Colonic mucosa (tissue), 4 donors: ENCODE measurements around the gene HELQ. TPM values are rescaled to one million over a fixed set of nuclear protein-coding genes. Genes with fewer than 3 reads are reported as not detected.

Experiments used
- DNase-seq: peaks from one replicate; pipeline ENCODE4 v3.0.0-alpha.2; 2020
- H3K27ac ChIP-seq: fragments of 200-600 bp; one replicate; pipeline ENCODE4 v1.8.0; 2021
- H3K27me3 ChIP-seq: fragments of 200-600 bp; one replicate; pipeline ENCODE4 v1.8.0; 2021
- H3K36me3 ChIP-seq: fragments of 200-600 bp; one replicate; pipeline ENCODE4 v1.8.0; 2021
- H3K4me1 ChIP-seq: fragments of 200-600 bp; one replicate; pipeline ENCODE4 v1.8.0; 2021; ENCODE audit warnings: mild to moderate bottlenecking
- H3K4me3 ChIP-seq: fragments of 200-600 bp; one replicate; pipeline ENCODE4 v1.8.0; 2021
- H3K9ac ChIP-seq, 2 donors: one replicate each; pipeline ENCODE4 v1.7.0; 2013; ENCODE audit warnings: control low read depth in 2 of 2, low read depth in 2 of 2, low read length in 2 of 2
- H3K9me3 ChIP-seq: fragments of 200-600 bp; one replicate; pipeline ENCODE4 v1.8.0; 2021
- CTCF ChIP-seq: fragments of 200-600 bp; IDR thresholded peaks from one replicate; pipeline ENCODE4 v1.8.0; 2022; ENCODE audit warnings: antibody characterized with exemption, mild to moderate bottlenecking
- intact Hi-C: fragments of 100-400 bp; cut with DNase I; formaldehyde crosslinking; loops from one replicate; pipeline ENCODE4 v1.14.1; 2022
- total RNA-seq, 2 donors: library from RNA; stranded (reverse); fragmentation: NEBNext Ultra II Directional in 1 of 2; extraction: Animal tissue kit (Norgen Biotek cat#: 25700) in 1 of 2; gene quantifications; one replicate each; pipeline ENCODE4 v1.2.1, GENCODE V29; 2021
- donor health status: healthy.
- donor health status: DM: no; HTN: no; CAD: no.
- donor health status: DM: no; HTN: no; CAD: no.

HELQ gene
- total RNA-seq, 2 donors from 2014 or later = 11.0 to 11.7 TPM

DNA sequence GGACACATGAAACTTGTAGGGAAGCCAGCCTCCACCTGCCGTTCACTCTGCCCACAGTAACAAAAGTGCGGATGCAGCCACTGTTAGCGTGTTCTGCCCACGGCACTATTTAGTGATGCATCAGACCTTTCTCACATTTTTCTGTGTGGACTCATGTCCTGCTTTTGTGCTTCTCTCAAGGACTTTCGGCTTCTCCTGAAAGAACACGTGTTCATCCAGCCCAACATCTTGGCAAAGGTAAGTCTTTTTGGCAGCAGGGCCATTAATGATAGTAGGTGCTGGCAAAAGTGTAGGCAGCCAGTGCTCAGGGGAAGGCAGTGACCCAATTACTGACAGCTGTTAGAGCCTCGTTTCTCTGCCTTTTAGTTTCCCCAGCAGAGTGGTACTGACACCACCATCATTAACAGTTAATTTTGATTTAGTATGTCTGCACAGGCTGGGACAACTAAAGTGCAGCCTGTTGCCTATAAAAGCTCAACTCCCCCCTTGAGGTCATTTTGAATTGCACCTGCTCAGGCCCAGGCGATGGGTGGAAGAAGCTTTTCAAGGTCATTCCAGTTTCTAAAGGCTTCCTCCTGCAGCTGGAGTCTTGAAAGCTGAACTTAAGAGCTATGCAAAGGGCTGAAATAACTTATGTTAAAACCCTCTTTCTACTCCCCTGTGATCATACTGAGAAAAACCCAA, 66.4 kb downstream of the HELQ start:
- no peaks in the 10 kb centered on the region for H3K27me3 ChIP-seq
- no peak overlapping the region for H3K27ac ChIP-seq
- no peak for TF ChIP-seq CTCF
- no peaks in the 10 kb centered on the region for H3K4me1 ChIP-seq
- no peak overlapping the region for H3K4me3 ChIP-seq
- no peak for DNase-seq
- no peaks in the 10 kb centered on the region for H3K36me3 ChIP-seq
- no peaks in the 10 kb centered on the region for H3K9me3 ChIP-seq
- intact Hi-C loops = no loop called here
- H3K9ac ChIP-seq = no peak overlapping the region

- Histone ChIP-seq H3K4me3 (no peak overlapping the region), H3K4me1 (no peaks in the 10 kb centered on the region), H3K27me3 (no peaks in the 10 kb centered on the region), H3K9me3 (no peaks in the 10 kb centered on the region), H3K36me3 (no peaks in the 10 kb centered on the region), H3K27ac (no peak overlapping the region), H3K9ac (no peak overlapping the region)
- DNase-seq = no peak
- no peak for TF ChIP-seq CTCF
- intact Hi-C loops = no loop called here
Measured at GRCh38 chr4:83388313-83388676, 67.3 kb downstream of the HELQ start.

- TF ChIP-seq CTCF = no peak
- intact Hi-C loops = no loop called here
- Histone ChIP-seq H3K9ac (no peak overlapping the region), H3K27me3 (no peaks in the 10 kb centered on the region), H3K4me1 (no peaks in the 10 kb centered on the region), H3K36me3 (no peaks in the 10 kb centered on the region), H3K27ac (no peak overlapping the region), H3K9me3 (no peaks in the 10 kb centered on the region), H3K4me3 (no peak overlapping the region)
- no peak for DNase-seq
Measured at GRCh38 chr4:83387476-83388312, 67.9 kb downstream of the HELQ start.

DNA sequence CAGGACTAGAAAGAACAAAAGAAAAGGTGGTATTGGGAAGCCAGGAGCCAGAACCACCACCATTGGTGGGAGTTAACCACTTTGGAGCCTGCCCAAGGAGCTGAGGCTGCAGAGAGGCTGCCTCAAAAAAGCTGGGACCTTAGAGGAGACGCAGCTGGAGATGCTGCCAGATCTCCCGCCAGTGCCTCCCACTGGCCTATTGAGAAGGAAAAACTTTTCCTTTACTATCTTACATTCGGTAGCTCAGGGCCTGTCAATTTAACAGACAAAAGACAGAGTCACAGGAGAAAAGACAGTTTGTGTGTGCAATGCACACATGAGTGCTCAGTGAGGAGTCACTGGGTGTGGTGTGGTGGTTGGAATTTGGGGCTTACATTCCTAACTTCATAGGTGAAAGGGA, 68.6 kb downstream of the HELQ start:
- H3K27ac ChIP-seq = no peak overlapping the region
- intact Hi-C loops = no loop called here

DNA sequence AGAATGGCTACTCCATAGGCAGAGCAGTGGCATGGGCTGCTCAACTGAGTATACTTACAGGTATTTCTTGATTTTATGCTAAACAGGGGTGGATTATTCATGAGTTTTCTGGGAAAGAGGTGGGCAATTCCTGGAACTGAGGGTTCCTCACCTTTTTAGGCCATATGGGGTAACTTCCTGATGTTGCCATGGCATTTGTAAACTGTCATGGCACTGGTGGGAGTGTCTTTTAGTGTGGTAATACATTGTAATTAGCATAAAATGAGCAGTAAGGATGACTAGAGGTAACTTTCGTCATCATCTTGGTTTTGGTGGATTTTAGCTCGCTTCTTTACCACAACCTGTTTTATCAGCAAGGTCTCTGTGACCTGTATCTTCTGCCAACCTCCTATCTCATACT, 72.8 kb downstream of the HELQ start:
- no peaks in the 10 kb centered on the region for H3K27me3 ChIP-seq
- no peak for DNase-seq
- H3K27ac ChIP-seq = no peak overlapping the region
- no peaks in the 10 kb centered on the region for H3K4me1 ChIP-seq
- H3K36me3 ChIP-seq = no peaks in the 10 kb centered on the region
- H3K9ac ChIP-seq = no peak overlapping the region
- intact Hi-C loops = no loop called here
- no peak overlapping the region for H3K4me3 ChIP-seq
- TF ChIP-seq CTCF = no peak
- H3K9me3 ChIP-seq = no peaks in the 10 kb centered on the region

More for the DNA sequence above, 68.6 kb downstream of the HELQ start:
- no peaks in the 10 kb centered on the region for H3K4me1 ChIP-seq
- no peaks in the 10 kb centered on the region for H3K27me3 ChIP-seq
- no peaks in the 10 kb centered on the region for H3K36me3 ChIP-seq
- H3K9ac ChIP-seq = no peak overlapping the region
- DNase-seq = no peak
- no peak overlapping the region for H3K4me3 ChIP-seq
- H3K9me3 ChIP-seq = no peaks in the 10 kb centered on the region
- TF ChIP-seq CTCF = no peak
